ENCODE results near the gene JUN. TPM values are rescaled to one million over a fixed set of nuclear protein-coding genes. Genes with fewer than 3 reads are reported as not detected.
A peak's percentile ranks its signal among the peaks of the same experiment; 100 is the strongest.

The JUN gene
- total RNA-seq, result 100 to 1,000 TPM in 3 of 4 donors, 10 to 100 TPM in 1; 52.4 to 233 (median 202) TPM
- polyA plus RNA-seq, result 100 to 1,000 TPM in 2 of 3 donors, 10 to 100 TPM in 1; 42.8 to 132 (median 112) TPM

- H3K27ac ChIP-seq, result peak within 1 kb of the TSS; percentile 97 to 100 (median 98)
- H3K36me3 ChIP-seq, result peaks cover 0 to 8% (median 0%) of the 10 kb centered on the region in 4 donors
- TF ChIP-seq EP300 (IDR thresholded peaks at IDR 0.05), result peak in 2 of 4 donors; percentile 15 to 94
- TF ChIP-seq POLR2A (IDR thresholded peaks at IDR 0.05), result peak; percentile 75 to 93
- peak in 1 of 4 experiments; percentile 10 for TF ChIP-seq CTCF (IDR thresholded peaks at IDR 0.05)
- peak; percentile 100 for TF ChIP-seq POLR2AphosphoS5 (IDR thresholded peaks at IDR 0.05)
- intact Hi-C loops (cut with DNase I), result loop anchor here (1.0 to 5.0 kb wide), 8 partner anchors 119 to 919 kb away; no protein-coding TSS in a partner anchor
- peaks cover 0 to 27% (median 21%) of the 10 kb centered on the region in 4 donors for H3K4me1 ChIP-seq
- peak; percentile 100 for DNase-seq
- peak within 1 kb of the TSS; percentile 77 to 87 (median 80) for H3K4me3 ChIP-seq
- no peaks in the 10 kb centered on the region for H3K27me3 ChIP-seq
- WGBS, 2 donors, result 0% methylated on average over 57 of the region's 57 CpGs
- H3K9me3 ChIP-seq, result no peaks in the 10 kb centered on the region
These were observed at the start of gene JUN for GRCh38 chr1:58783993-58784757. Gene JUN (minus strand): TSS chr1:58784047. CDS start chr1:58783070, 977 bp downstream.

- H3K4me3 ChIP-seq, result no peak overlapping the region
- no peaks in the 10 kb centered on the region for H3K9me3 ChIP-seq
- no peaks in the 10 kb centered on the region for H3K36me3 ChIP-seq
- intact Hi-C loops (cut with DNase I), result no loop called here
- no peak for DNase-seq
- no peaks in the 10 kb centered on the region for H3K27me3 ChIP-seq
- no peaks in the 10 kb centered on the region for H3K4me1 ChIP-seq
- no peak overlapping the region for H3K27ac ChIP-seq
- TF ChIP-seq EP300 (IDR thresholded peaks at IDR 0.05), result no peak
- no peak for TF ChIP-seq POLR2A (IDR thresholded peaks at IDR 0.05)
- no peak for TF ChIP-seq CTCF (IDR thresholded peaks at IDR 0.05)
- TF ChIP-seq POLR2AphosphoS5 (IDR thresholded peaks at IDR 0.05), result no peak
- 96% methylated on average over 1 of the region's 1 CpG for WGBS, 2 donors
These were observed 49.3 kb upstream of the JUN start for GRCh38 chr1:58833166-58833565.

DNA sequence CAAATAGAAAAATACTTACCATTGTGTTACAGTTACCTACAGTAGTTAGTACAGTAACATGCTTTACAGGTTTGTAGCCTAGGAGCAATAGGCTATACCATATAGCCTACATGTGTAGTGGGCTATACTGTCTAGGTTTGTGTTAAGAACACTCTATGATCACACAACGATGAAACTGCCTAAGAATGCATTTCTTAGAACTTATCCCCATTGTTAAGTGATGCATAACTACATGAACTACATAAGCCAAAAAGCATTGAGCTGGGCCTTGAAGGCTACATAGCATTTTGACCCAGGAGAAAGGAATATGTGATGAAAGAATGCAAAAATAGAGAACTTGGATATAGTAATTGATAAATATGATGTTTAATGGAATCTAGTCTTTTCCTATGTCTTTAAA lies 46.4 kb upstream of the JUN start:
- DNase-seq, result no peak
- Histone ChIP-seq H3K4me1 (no peaks in the 10 kb centered on the region), H3K27ac (no peak overlapping the region), H3K27me3 (no peaks in the 10 kb centered on the region), H3K4me3 (no peak overlapping the region), H3K9me3 (peaks cover 0 to 7% (median 3%) of the 10 kb centered on the region in 4 donors), H3K36me3 (no peaks in the 10 kb centered on the region)
- TF ChIP-seq EP300 (IDR thresholded peaks at IDR 0.05) (no peak), POLR2A (IDR thresholded peaks at IDR 0.05) (no peak), CTCF (IDR thresholded peaks at IDR 0.05) (no peak), POLR2AphosphoS5 (IDR thresholded peaks at IDR 0.05) (no peak)
- WGBS, 2 donors, result 92 to 94% methylated on average over 1 of the region's 1 CpG
- intact Hi-C loops (cut with DNase I), result no loop called here

DNA sequence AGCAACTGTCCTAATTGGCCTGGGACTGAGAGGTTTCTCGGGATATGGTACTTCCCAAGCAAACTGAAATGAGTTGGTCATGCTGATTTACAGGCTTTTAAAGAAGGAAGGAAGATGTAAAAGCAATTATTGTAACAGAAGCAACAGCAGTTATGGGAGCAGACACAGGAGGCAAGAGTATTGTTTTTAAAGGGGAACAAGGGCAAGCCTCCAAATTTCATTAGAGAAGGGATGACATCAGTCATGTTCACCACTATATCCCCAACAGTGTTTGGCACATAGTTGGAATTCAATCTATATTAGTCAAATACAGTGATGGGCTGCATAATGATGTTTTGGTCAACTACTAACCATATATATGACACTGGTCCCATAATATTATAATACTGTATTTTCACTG lies 46.0 kb upstream of the JUN start:
- TF ChIP-seq CTCF (IDR thresholded peaks at IDR 0.05), result no peak
- TF ChIP-seq EP300 (IDR thresholded peaks at IDR 0.05), result no peak
- no peak for TF ChIP-seq POLR2AphosphoS5 (IDR thresholded peaks at IDR 0.05)
- no peak for TF ChIP-seq POLR2A (IDR thresholded peaks at IDR 0.05)
- Histone ChIP-seq H3K36me3 (no peaks in the 10 kb centered on the region), H3K4me3 (no peak overlapping the region), H3K9me3 (peaks cover 0 to 7% (median 3%) of the 10 kb centered on the region in 4 donors), H3K27ac (no peak overlapping the region), H3K4me1 (no peaks in the 10 kb centered on the region), H3K27me3 (no peaks in the 10 kb centered on the region)
- DNase-seq, result no peak
- WGBS, 2 donors, result 83 to 86% methylated on average over 1 of the region's 1 CpG
- intact Hi-C loops (cut with DNase I), result no loop called here
